Pancreas (tissue), 10 donors: ENCODE data around the gene TRNP1. TPM values are rescaled to one million over a fixed set of nuclear protein-coding genes. Genes with fewer than 3 reads are reported as not detected.

Source experiments
- ATAC-seq, 4 donors: fragments of 200-7000 bp; cut with Tn5 transposase; one replicate each; pipeline versions ENCODE4 v1.8.0 to v1.9.1; 2020; ENCODE audit warnings: mild to moderate bottlenecking in 4 of 4, moderate library complexity in 4 of 4
- DNase-seq, 6 donors: peaks; one replicate each; pipeline ENCODE4 v3.0.0-alpha.2; 2020
- FAIRE-seq: peaks from 2 replicates; lab custom pipeline; 2012; peaks lifted over from hg19 to GRCh38; lab: Jason Lieb, UNC
- H3K27ac ChIP-seq, 4 donors: fragments of 200-600 bp; sonication (generic); 1 replicate in 3 of 4; 2 replicates in 1 of 4; pipeline versions ENCODE4 v1.5.0 to v1.8.0; 2020
- H3K27me3 ChIP-seq, 4 donors: fragments of 200-600 bp; one replicate each; pipeline ENCODE4 v1.8.0; 2021
- H3K36me3 ChIP-seq, 3 donors: fragments of 200-600 bp; sonication (generic) in 1 of 3; one replicate each; pipeline versions ENCODE4 v1.5.0 to v1.8.0; 2020 to 2021
- H3K4me1 ChIP-seq, 3 donors: fragments of 200-600 bp; one replicate each; pipeline ENCODE4 v1.8.0; 2021
- H3K4me3 ChIP-seq, 4 donors: fragments of 200-600 bp; sonication (generic) in 2 of 4; one replicate each; pipeline versions ENCODE4 v1.5.0 to v1.8.0; 2020 to 2021
- H3K9me3 ChIP-seq, 4 donors: fragments of 200-600 bp; one replicate each; pipeline ENCODE4 v1.8.0; 2021
- WGBS, 2 donors: extraction: QIAGEN DNeasy Blood & Tissue Kit; methylation state at CpG; one replicate each; pipeline ENCODE4 v1.1.7; 2013; 5-methylcytosine and 5-hydroxymethylcytosine counted together
- intact Hi-C, 3 donors: fragments of 100-400 bp; cut with DNase I; formaldehyde crosslinking; loops; one replicate each; pipeline versions ENCODE4 v1.11.1 to v1.14.2; 2022
- polyA plus RNA-seq, 2 donors: library from polyadenylated mRNA; stranded (reverse); fragments of 200-250 nt; gene quantifications; one replicate each; pipeline ENCODE4 v1.2.3, GENCODE V29; 2013
- total RNA-seq, 6 donors: library from RNA; stranded (reverse); fragmentation: NEBNext Ultra II Directional in 4 of 6; extraction: Animal tissue kit (Norgen Biotek cat#: 25700) in 4 of 6; gene quantifications; one replicate each; pipeline versions ENCODE4 v1.2.1 to v1.2.4, GENCODE V29; 2021 to 2023
- TF ChIP-seq, protein P1 (sequence below), 4 donors: fragments of 200-600 bp; sonication (generic) in 3 of 4; IDR thresholded peaks; one replicate each; pipeline versions ENCODE4 v1.5.0 to v1.8.0; 2021; ENCODE audit warnings: antibody characterized with exemption in 4 of 4
- donor health status: healthy with polysubstance abuse.
- donor health status: DM: no; HTN: no; CAD: no; lungs with moderate emphysema.
- donor health status: DM: no; HTN: no; CAD: no.
- donor health status: control.
- donor health status: control.
- donor health status: Bipolar disorder and iron deficiency.
- donor health status: DM: yes; HTN: yes; CAD: no.
- donor health status: DM: no; HTN: no; CAD: no.
- donor health status: DM: no; HTN: no; CAD: no.
- donor health status: DM: yes; HTN: yes; CAD: no.

The TRNP1 gene
- total and polyA plus RNA-seq, 8 donors: 10.4 to 48.2 (median 26.9) TPM

DNA sequence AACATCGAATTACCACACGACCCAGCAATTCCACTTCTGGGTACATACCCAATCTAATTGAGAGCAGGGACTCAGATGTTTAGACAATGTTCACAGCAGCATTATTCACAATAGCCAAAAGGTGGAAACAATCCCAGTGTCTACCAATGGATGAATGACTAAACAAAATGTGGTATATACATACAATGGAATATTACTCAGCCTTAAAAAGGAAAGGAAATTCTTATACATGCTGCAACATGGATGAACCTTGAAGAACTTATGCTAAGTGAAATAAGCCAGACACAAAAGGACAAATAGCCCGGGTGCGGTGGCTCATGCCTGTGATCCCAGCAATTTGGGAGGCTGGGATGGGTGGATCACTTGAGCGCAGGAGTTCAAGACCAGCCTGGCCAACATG is 40.1 kb upstream of the TRNP1 start:
- no peaks in the 10 kb centered on the region for H3K27me3 ChIP-seq
- peaks cover 0 to 11% (median 5%) of the 10 kb centered on the region in 3 donors for H3K36me3 ChIP-seq
- 94 to 98% methylated on average over 5 of the region's 5 CpGs for WGBS, 2 donors
- ATAC-seq (no peak), FAIRE-seq (no peak), DNase-seq (peak in 1 of 6 donors; percentile 5)
- intact Hi-C loops: no loop called here
- peaks cover 0 to 1% (median 0%) of the 10 kb centered on the region in 3 donors for H3K4me1 ChIP-seq
- H3K9me3 ChIP-seq: no peaks in the 10 kb centered on the region
- no peak overlapping the region for H3K27ac ChIP-seq
- TF ChIP-seq, protein P1, sequence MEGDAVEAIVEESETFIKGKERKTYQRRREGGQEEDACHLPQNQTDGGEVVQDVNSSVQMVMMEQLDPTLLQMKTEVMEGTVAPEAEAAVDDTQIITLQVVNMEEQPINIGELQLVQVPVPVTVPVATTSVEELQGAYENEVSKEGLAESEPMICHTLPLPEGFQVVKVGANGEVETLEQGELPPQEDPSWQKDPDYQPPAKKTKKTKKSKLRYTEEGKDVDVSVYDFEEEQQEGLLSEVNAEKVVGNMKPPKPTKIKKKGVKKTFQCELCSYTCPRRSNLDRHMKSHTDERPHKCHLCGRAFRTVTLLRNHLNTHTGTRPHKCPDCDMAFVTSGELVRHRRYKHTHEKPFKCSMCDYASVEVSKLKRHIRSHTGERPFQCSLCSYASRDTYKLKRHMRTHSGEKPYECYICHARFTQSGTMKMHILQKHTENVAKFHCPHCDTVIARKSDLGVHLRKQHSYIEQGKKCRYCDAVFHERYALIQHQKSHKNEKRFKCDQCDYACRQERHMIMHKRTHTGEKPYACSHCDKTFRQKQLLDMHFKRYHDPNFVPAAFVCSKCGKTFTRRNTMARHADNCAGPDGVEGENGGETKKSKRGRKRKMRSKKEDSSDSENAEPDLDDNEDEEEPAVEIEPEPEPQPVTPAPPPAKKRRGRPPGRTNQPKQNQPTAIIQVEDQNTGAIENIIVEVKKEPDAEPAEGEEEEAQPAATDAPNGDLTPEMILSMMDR (IDR thresholded peaks at IDR 0.05): no peak
- H3K4me3 ChIP-seq: no peak overlapping the region

DNA sequence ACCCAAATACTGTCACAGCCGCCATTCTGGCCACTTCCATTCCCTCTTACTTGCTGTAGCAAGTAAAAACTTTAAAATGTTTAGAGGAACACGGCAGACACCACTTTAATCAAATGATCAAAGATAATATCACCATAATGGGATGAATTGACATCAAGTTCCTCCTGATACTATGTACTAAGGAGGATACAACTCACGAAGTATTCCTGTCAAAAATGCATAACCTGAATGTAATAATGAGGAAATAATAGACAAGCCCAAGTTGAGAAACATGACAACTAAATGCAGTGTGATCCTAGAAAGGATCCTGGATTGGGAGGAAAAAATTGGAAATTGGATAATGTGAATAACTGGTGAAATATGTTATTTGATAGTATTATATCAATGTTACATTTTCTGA is 37.2 kb upstream of the TRNP1 start:
- Histone ChIP-seq H3K4me3 (no peak overlapping the region), H3K36me3 (peaks cover 0 to 4% (median 0%) of the 10 kb centered on the region in 3 donors), H3K27me3 (no peaks in the 10 kb centered on the region), H3K27ac (no peak overlapping the region), H3K9me3 (no peaks in the 10 kb centered on the region), H3K4me1 (peaks cover 0 to 14% (median 5%) of the 10 kb centered on the region in 3 donors)
- FAIRE-seq (no peak), ATAC-seq (no peak), DNase-seq (peak in 1 of 6 donors; percentile 1)
- TF ChIP-seq, protein P1 (IDR thresholded peaks at IDR 0.05): no peak
- WGBS, 2 donors: 89 to 93% methylated on average over 3 of the region's 3 CpGs
- intact Hi-C loops: no loop called here

DNA sequence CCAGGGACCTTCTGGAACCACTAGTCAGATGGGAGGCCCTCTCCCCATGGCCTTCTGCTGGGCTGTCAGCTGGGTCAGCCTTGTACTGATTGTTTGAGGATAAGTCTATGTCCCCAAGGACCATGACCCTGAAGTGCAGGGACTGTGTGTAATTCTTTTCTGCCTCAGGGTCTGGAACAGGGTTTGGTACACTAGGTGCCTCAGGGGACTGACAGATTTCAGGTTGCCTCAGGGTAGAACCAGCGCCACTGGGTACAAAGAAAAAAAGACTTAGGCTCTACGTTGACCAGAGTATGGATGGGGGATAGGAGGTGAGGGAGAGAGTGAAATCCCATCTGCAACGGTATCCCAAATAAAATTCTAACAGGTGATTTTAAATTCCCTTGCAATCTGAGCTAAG is 36.2 kb upstream of the TRNP1 start:
- no peak overlapping the region for H3K27ac ChIP-seq
- ATAC-seq: no peak
- DNase-seq: peak in 1 of 6 donors; percentile 9
- H3K27me3 ChIP-seq: no peaks in the 10 kb centered on the region
- intact Hi-C loops: no loop called here
- TF ChIP-seq, protein P1 (IDR thresholded peaks at IDR 0.05): no peak
- FAIRE-seq: no peak
- no peak overlapping the region for H3K4me3 ChIP-seq
- H3K4me1 ChIP-seq: peaks cover 0 to 17% (median 8%) of the 10 kb centered on the region in 3 donors
- WGBS, 2 donors: 94 to 96% methylated on average over 3 of the region's 3 CpGs
- no peaks in the 10 kb centered on the region for H3K9me3 ChIP-seq
- no peaks in the 10 kb centered on the region for H3K36me3 ChIP-seq

DNA sequence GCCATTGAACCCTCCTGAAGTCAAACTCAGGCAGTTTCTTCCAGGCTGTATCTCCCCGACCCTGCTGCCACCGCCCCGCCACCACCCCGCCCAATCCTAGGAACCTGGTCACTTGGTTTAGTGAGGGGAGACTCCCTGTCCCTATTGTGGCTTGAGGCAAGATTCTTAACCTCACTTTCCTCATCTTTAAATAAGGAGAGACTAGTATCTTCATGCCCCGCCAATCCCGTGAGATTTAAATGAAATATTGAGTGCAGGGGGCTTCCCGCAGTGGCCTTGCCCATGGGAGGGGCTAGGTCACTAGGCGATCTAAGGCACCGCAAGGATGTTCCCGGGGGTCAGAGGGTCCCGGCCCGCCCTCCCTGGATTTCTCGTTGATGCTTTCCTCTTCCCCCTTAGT is 34.2 kb upstream of the TRNP1 start:
- ATAC-seq: no peak
- H3K4me3 ChIP-seq: peak overlapping the region; percentile 84 to 98 (median 88)
- no peak overlapping the region for H3K27ac ChIP-seq
- no peak for FAIRE-seq
- no peaks in the 10 kb centered on the region for H3K27me3 ChIP-seq
- DNase-seq: peak in 1 of 6 donors; percentile 26
- 11 to 12% methylated on average over 8 to 13 of the region's 13 CpGs for WGBS, 2 donors
- H3K9me3 ChIP-seq: no peaks in the 10 kb centered on the region
- intact Hi-C loops: no loop called here
- peaks cover 0 to 17% (median 8%) of the 10 kb centered on the region in 3 donors for H3K4me1 ChIP-seq
- no peaks in the 10 kb centered on the region for H3K36me3 ChIP-seq
- TF ChIP-seq, protein P1 (IDR thresholded peaks at IDR 0.05): no peak
